Gastroesophageal sphincter (tissue), 4 donors: ENCODE results near the gene SLPI. TPM values are rescaled to one million over a fixed set of nuclear protein-coding genes. Genes with fewer than 3 reads are reported as not detected.
A peak's percentile ranks its signal among the peaks of the same experiment; 100 is the strongest.

Experiments used
- ATAC-seq: fragments of 150-250 bp; one replicate; pipeline ENCODE4 v1.9.1; 2016; ENCODE audit warnings: mild to moderate bottlenecking, moderate library complexity
- H3K27ac ChIP-seq, 4 donors: fragments of 200-600 bp; sonication (generic) in 3 of 4; 1 replicate in 3 of 4; 2 replicates in 1 of 4; pipeline ENCODE4 v1.5.1; 2016 to 2019
- H3K27me3 ChIP-seq: fragments of 200-600 bp; sonication (generic); one replicate; pipeline ENCODE4 v1.5.1; 2019
- H3K36me3 ChIP-seq, 2 donors: fragments of 200-600 bp; sonication (generic); one replicate each; pipeline ENCODE4 v1.5.1; 2019; ENCODE audit warnings: control low read depth in 1 of 2
- H3K4me1 ChIP-seq, 3 donors: fragments of 200-600 bp; sonication (generic); 1 replicate in 2 of 3; 2 replicates in 1 of 3; pipeline ENCODE4 v1.5.1; 2016 to 2019; ENCODE audit warnings: control low read depth in 2 of 3
- H3K4me3 ChIP-seq, 2 donors: fragments of 200-600 bp; sonication (generic); one replicate each; pipeline ENCODE4 v1.5.1; 2019; ENCODE audit warnings: mild to moderate bottlenecking in 1 of 2, moderate library complexity in 1 of 2
- H3K9me3 ChIP-seq, 3 donors: fragments of 200-600 bp; sonication (generic); one replicate each; pipeline ENCODE4 v1.5.1; 2017 to 2019; ENCODE audit warnings: control low read depth in 2 of 3
- EP300 ChIP-seq: sonication (generic); formaldehyde crosslinking; IDR thresholded peaks from one replicate; pipeline ENCODE4 v1.6.1; 2017; ENCODE audit warnings: antibody characterized with exemption, mild to moderate bottlenecking
- POLR2A ChIP-seq, 2 donors: fragments of 450-650 bp; IDR thresholded peaks; one replicate each; pipeline ENCODE4 v1.6.1; 2017; ENCODE audit warnings: antibody characterized with exemption in 2 of 2, mild to moderate bottlenecking in 2 of 2, moderate library complexity in 1 of 2
- POLR2AphosphoS5 ChIP-seq: sonication (generic); formaldehyde crosslinking; IDR thresholded peaks from one replicate; pipeline ENCODE4 v1.6.1; 2017; ENCODE audit warnings: antibody characterized with exemption
- WGBS, 2 donors: methylation state at CpG; one replicate each; pipeline ENCODE4 v1.1.5; 2018; ENCODE audit warnings: low coverage in 1 of 2; 5-methylcytosine and 5-hydroxymethylcytosine counted together
- total RNA-seq, 4 donors: library from RNA; depleted of rRNA; stranded (reverse); fragments of >200 nt; gene quantifications; one replicate each; pipeline ENCODE4 v1.1.0, GENCODE V29; 2016
- TF ChIP-seq, protein P1 (sequence below), 4 experiments: fragments of 200-600 bp in 2 of 4; fragments of 450-650 bp in 2 of 4; sonication (generic) in 1 of 4; IDR thresholded peaks; one replicate each; pipeline ENCODE4 v1.5.1; 2017 to 2019; ENCODE audit warnings: antibody characterized with exemption in 4 of 4, mild to moderate bottlenecking in 2 of 4, moderate library complexity in 2 of 4

The SLPI gene
- total RNA-seq, 4 donors from 2014 or later = 26.1 to 251 (median 56.5) TPM

GRCh38 chr20:45292343-45292742 is 38.0 kb upstream of the SLPI start:
- WGBS, 2 donors = 77 to 94% methylated on average over 2 of the region's 2 CpGs
- no peaks in the 10 kb centered on the region for H3K36me3 ChIP-seq
- ATAC-seq = no peak
- H3K27ac ChIP-seq = no peak overlapping the region
- peaks cover 0 to 30% (median 12%) of the 10 kb centered on the region in 3 donors for H3K4me1 ChIP-seq
- H3K4me3 ChIP-seq = no peak overlapping the region
- TF ChIP-seq EP300 = no peak
- TF ChIP-seq, protein P1, sequence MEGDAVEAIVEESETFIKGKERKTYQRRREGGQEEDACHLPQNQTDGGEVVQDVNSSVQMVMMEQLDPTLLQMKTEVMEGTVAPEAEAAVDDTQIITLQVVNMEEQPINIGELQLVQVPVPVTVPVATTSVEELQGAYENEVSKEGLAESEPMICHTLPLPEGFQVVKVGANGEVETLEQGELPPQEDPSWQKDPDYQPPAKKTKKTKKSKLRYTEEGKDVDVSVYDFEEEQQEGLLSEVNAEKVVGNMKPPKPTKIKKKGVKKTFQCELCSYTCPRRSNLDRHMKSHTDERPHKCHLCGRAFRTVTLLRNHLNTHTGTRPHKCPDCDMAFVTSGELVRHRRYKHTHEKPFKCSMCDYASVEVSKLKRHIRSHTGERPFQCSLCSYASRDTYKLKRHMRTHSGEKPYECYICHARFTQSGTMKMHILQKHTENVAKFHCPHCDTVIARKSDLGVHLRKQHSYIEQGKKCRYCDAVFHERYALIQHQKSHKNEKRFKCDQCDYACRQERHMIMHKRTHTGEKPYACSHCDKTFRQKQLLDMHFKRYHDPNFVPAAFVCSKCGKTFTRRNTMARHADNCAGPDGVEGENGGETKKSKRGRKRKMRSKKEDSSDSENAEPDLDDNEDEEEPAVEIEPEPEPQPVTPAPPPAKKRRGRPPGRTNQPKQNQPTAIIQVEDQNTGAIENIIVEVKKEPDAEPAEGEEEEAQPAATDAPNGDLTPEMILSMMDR (IDR thresholded peaks at IDR 0.05) = no peak
- TF ChIP-seq POLR2AphosphoS5 = no peak
- no peak for TF ChIP-seq POLR2A (IDR thresholded peaks at IDR 0.05)
- no peaks in the 10 kb centered on the region for H3K9me3 ChIP-seq
- peaks cover 51% of the 10 kb centered on the region for H3K27me3 ChIP-seq

DNA sequence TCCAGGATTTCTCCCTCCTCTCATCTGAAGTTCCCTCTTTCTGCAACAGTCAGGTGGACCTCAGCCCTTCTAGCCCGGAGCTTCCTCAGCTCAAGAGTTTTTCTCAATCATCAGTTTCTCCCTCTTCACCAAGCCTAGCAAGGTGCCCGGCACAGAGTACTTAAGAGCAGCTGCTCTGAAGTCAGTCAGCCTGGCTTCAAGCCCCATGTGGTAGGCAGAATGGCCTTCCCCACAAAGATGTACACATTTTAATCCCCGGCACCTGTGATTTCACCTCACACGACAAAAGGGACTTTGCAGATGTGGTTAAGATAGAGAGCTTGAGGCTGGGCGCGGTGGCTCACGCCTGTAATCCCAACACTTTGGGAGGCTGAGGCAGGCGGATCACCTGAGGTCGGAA is 37.2 kb upstream of the SLPI start:
- 46% methylated on average over 3 of the region's 9 CpGs; no CpG with 5 or more reads in 1 of the 2 donors for WGBS, 2 donors
- no peak overlapping the region for H3K4me3 ChIP-seq
- H3K4me1 ChIP-seq = peaks cover 0 to 30% (median 12%) of the 10 kb centered on the region in 3 donors
- no peaks in the 10 kb centered on the region for H3K36me3 ChIP-seq
- no peak overlapping the region for H3K27ac ChIP-seq
- H3K9me3 ChIP-seq = no peaks in the 10 kb centered on the region
- TF ChIP-seq POLR2AphosphoS5 (no peak), POLR2A (IDR thresholded peaks at IDR 0.05) (no peak), EP300 (no peak)
- TF ChIP-seq, protein P1 (IDR thresholded peaks at IDR 0.05) = no peak
- H3K27me3 ChIP-seq = peaks cover 43% of the 10 kb centered on the region
- ATAC-seq = no peak

DNA sequence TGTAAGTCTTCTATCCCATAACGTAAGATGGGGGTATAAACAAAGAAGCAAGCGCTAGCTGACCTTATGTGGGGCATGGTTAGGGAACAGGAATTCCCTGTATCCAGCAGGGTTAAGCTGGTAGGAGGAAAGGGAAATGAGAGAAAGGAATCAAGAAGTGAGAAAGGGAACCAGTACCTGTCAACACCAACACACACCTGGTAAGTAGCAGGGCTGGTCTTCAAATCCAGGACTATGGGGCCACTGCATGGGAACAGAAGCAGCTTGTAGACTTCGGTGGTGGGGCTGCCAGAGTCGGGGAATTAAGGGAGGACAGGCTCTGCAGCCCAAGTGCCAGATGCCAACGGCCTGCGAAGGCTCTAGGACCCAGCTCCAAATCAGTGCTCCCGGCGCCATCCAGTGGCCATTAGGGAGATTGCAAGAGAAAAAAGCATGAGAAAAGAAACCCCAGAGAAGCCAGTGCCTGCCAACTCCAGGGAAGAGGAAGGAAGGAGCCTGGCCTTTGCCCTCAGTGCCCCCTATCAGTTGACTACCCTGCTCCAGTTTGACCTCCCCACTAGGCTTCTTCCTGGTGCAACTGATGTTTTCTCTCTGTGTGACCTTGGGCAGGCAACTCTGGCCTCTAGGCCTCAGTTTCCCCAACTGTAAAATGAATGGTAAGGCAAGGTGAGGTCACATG is 36.5 kb upstream of the SLPI start:
- Histone ChIP-seq H3K4me1 (peaks cover 0 to 30% (median 12%) of the 10 kb centered on the region in 3 donors), H3K27me3 (peaks cover 38% of the 10 kb centered on the region), H3K27ac (no peak overlapping the region), H3K36me3 (no peaks in the 10 kb centered on the region), H3K4me3 (no peak overlapping the region), H3K9me3 (no peaks in the 10 kb centered on the region)
- TF ChIP-seq, protein P1 (IDR thresholded peaks at IDR 0.05) = peak in 3 of 4 experiments; percentile 73 to 86 (median 77)
- no peak for TF ChIP-seq EP300
- ATAC-seq = peak; percentile 49
- 2 to 10% methylated on average over 2 to 6 of the region's 8 CpGs for WGBS, 2 donors

DNA sequence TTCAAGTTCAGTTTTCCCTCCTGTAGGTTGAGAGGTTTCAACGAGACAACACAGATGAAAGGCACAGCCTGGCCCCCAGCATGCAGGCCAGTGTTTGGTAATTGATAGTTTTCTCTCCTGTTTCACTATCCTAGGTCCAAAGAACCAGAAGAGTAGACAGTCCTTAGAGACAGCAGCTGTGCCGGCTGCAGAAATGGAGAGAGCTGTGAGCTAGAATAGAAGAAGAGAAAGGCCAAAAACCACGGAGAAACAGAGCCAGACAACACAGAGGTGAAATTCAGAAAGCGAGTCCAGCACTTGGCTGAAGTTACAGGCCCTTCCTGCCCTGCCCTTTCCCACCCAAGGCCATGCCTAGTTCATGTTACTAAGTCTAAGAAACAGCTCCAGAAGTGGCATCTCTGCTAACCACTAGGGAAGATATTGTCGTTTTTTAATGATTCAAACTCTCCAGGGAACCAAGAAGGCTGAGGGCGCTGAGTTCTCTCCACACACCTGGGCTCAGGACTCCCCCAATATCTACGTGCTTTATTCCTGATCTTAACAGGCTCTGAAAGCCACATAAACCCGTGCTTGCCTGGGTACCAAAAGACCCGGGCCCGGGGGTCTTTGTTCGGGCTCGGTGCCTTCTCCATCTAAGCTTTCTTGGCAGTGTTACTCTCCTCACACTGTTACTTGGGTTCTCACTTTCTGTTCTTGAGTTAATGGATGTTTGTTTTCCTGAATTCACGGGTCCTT is 35.7 kb upstream of the SLPI start:
- 63 to 66% methylated on average over 9 to 12 of the region's 13 CpGs for WGBS, 2 donors
- no peak overlapping the region for H3K27ac ChIP-seq

More for the DNA sequence above, 35.7 kb upstream of the SLPI start:
- H3K4me1 ChIP-seq = peaks cover 0 to 30% (median 12%) of the 10 kb centered on the region in 3 donors
- H3K36me3 ChIP-seq = no peaks in the 10 kb centered on the region
- peaks cover 31% of the 10 kb centered on the region for H3K27me3 ChIP-seq
- TF ChIP-seq, protein P1 (IDR thresholded peaks at IDR 0.05) = no peak
- TF ChIP-seq POLR2A (IDR thresholded peaks at IDR 0.05) (no peak), EP300 (no peak), POLR2AphosphoS5 (no peak)
- H3K4me3 ChIP-seq = no peak overlapping the region
- no peaks in the 10 kb centered on the region for H3K9me3 ChIP-seq
- no peak for ATAC-seq
